Airway epithelial cell (primary cell): ENCODE results near the gene RUNX1. TPM values are rescaled to one million over a fixed set of nuclear protein-coding genes. Genes with fewer than 3 reads are reported as not detected.

Experiments used
- total RNA-seq: library from RNA; depleted of rRNA; stranded (reverse); fragments of >200 nt; gene quantifications from 2 replicates; pipeline ENCODE4 v1.2.3, GENCODE V29; 2015

Gene RUNX1
- total RNA-seq: 10.1 and 14.6 TPM in 2 replicates

DNA sequence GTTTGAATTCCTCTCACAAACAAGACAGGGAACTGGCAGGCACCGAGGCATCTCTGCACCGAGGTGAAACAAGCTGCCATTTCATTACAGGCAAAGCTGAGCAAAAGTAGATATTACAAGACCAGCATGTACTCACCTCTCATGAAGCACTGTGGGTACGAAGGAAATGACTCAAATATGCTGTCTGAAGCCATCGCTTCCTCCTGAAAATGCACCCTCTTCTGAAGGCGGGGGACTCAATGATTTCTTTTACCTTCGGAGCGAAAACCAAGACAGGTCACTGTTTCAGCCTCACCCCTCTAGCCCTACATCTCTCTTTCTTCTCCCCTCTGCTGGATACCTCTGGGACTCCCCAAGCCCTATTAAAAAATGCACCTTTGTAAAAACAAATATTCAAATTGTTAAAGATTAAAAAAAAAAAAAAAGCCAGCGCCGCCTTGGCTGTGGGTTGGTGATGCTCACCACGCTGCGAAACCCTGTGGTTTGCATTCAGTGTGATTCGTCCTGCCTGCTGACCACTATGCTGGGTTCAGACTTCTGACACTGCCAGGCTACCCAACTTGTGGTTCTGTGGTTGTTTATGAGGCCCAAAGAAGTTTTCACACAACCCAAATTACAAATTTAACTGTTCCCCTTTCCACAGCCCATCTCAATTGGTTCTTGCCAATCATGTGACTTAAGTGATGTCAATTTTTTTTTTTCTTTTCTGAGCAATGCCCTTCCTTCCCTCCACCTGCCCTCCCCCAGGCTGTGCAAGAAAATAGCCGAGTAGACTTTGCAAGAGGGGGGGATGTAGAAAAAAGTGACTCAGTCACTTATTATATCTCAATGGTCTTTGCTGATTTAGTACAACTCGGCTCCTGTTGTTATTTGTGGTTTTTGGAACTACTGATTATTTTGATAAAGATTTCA lies at the start of gene RUNX1:
Gene RUNX1 (minus strand): TSS at position 597 of the 912 bp plus-strand sequence.

